Activated T-helper 1 cell treated with anti-CD3 and anti-CD28 coated beads, Interleukin-12 subunit alpha, Interleukin-12 subunit beta, Interleukin-2, Interleukin-4 antibody, amounts not matched to agents 30 ng/mL and 10 ng/mL and 1 ng/mL, durations not matched to agents 14 hours and 24 hours and 36 hours (primary cell): ENCODE results near the gene CZIB. TPM values are rescaled to one million over a fixed set of nuclear protein-coding genes. Genes with fewer than 3 reads are reported as not detected.

ENCODE experiments used
- DNase-seq: peaks from one replicate; pipeline ENCODE4 v3.0.0; 2021; ENCODE audit warnings: low spot score
- H3K27ac Mint-ChIP-seq: one replicate; pipeline ENCODE4 v1.8.0; 2021; ENCODE audit warnings: mild to moderate bottlenecking, mixed read lengths
- H3K27me3 Mint-ChIP-seq: one replicate; pipeline ENCODE4 v1.8.0; 2022; ENCODE audit warnings: mild to moderate bottlenecking, moderate library complexity, mixed read lengths; ENCODE audit not compliant: insufficient read depth
- H3K36me3 Mint-ChIP-seq: one replicate; pipeline ENCODE4 v1.8.0; 2021; ENCODE audit warnings: low read depth, mixed read lengths
- H3K4me1 Mint-ChIP-seq: one replicate; pipeline ENCODE4 v1.8.0; 2021; ENCODE audit warnings: low read depth, mixed read lengths
- H3K4me3 Mint-ChIP-seq: one replicate; pipeline ENCODE4 v1.8.0; 2021; ENCODE audit warnings: mild to moderate bottlenecking, moderate library complexity, mixed read lengths
- H3K9me3 Mint-ChIP-seq: one replicate; pipeline ENCODE4 v1.8.0; 2021; ENCODE audit warnings: mixed read lengths
- intact Hi-C: fragments of 100-400 bp; cut with micrococcal nuclease; formaldehyde crosslinking; loops from one replicate; pipeline ENCODE4 v1.15.1; 2024
- total RNA-seq: library from RNA; stranded (reverse); gene quantifications from 2 replicates; pipeline ENCODE4 v1.2.3, GENCODE V29; 2022

The CZIB gene
- total RNA-seq, 1 donor from 2014 or later, result 43.6 TPM

DNA sequence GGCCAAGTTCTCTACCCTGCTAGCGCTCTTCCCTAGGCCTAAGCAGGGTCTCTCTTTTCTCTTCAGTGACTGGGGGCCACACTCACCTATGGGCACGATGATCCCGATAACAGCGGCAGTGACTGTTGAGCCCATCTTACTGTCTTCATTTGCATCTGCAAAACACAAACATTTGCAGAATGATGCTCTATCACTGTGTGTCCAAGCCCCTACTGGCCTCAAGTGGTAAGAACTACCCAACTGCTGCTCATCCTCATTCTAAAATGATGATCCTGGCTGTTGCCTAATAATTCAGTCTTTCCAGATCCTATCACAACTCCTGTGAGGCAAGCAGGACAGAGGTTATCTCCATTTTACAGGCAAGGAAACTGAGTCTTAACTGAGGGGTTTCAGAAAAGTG is 34.6 kb upstream of the CZIB start:
- DNase-seq, result no peak
- no peaks in the 10 kb centered on the region for H3K4me1 Mint-ChIP-seq
- intact Hi-C loops, result no loop called here
- H3K4me3 Mint-ChIP-seq, result no peak overlapping the region
- no peaks in the 10 kb centered on the region for H3K9me3 Mint-ChIP-seq
- H3K36me3 Mint-ChIP-seq, result peaks cover 52% of the 10 kb centered on the region
- no peaks in the 10 kb centered on the region for H3K27me3 Mint-ChIP-seq
- H3K27ac Mint-ChIP-seq, result no peak overlapping the region

DNA sequence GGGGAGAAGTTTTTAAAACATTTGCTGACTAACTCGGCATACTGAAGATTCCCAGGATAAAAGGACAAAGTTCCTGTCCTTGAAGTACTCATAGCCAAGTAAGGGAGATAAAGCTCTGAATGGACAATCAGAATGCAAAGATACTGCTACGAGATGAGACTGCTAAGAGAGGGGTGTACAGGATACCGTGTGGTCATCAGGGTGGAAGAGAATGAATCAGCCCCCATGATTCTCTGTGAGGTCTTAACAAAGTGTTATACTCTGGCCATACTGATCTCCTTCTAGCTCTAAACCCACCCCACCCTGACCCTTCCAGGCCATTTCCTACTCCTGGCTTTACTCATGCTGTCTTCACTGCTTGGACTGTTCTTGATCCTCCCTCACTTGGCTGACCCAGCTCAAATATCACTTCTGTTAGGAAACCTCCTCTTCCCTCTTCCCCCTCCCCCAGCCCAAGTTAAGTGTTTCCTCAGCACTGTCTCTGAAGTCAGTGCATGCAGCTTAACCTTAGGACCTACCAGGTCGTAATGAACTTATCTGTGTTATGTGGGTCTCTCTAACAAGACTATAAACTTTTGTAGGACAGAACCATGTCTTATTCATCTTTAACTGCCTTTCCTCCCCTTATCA is 33.7 kb upstream of the CZIB start:
- no peaks in the 10 kb centered on the region for H3K9me3 Mint-ChIP-seq
- H3K27ac Mint-ChIP-seq, result no peak overlapping the region
- no peak for DNase-seq
- peaks cover 53% of the 10 kb centered on the region for H3K36me3 Mint-ChIP-seq
- no peak overlapping the region for H3K4me3 Mint-ChIP-seq
- intact Hi-C loops, result no loop called here
- H3K27me3 Mint-ChIP-seq, result no peaks in the 10 kb centered on the region
- H3K4me1 Mint-ChIP-seq, result no peaks in the 10 kb centered on the region

DNA sequence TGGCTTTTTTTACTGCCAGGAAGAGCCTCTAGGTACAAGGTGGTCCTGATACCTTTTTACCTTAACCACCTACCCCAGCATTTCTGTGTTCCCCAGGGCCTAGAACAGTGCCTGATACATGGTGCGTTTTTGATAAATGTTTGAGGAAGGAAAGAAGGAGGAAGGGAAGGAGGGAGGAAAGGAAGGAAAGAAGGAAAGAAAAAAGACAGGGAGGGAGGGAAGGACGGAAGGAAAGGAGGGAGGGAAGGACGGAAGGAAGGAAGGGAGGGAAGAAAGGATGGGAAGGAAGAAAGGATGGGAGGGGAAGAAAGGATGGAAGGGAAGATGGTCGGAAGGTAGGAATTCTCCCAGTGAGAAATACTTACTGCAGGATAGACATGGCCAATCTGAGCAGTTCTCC is 29.9 kb upstream of the CZIB start:
- Mint-ChIP-seq H3K27me3 (no peaks in the 10 kb centered on the region), H3K4me1 (no peaks in the 10 kb centered on the region), H3K27ac (no peak overlapping the region), H3K9me3 (no peaks in the 10 kb centered on the region), H3K36me3 (peaks cover 55% of the 10 kb centered on the region), H3K4me3 (no peak overlapping the region)
- DNase-seq, result no peak
- intact Hi-C loops, result no loop called here

DNA sequence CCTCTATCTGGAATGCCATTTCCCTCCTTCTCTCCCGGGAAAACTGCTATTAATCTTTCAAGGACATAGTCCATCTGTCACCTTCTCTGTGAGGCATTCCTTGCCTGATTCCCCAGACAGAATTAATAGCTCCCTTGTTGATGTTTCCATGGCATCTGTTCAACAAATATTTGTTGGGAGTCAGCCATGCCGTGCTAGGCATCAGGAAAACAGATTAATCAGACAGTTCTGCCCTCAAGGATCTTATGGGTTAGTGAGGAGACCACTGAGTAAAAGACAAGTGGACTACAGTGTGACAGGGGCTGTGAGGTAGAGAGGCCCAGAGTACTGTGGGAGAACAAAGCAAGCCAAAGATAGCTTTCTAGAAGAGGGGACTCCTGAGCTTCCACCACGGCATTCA is 29.3 kb upstream of the CZIB start:
- Mint-ChIP-seq H3K4me1 (no peaks in the 10 kb centered on the region), H3K4me3 (no peak overlapping the region), H3K27me3 (no peaks in the 10 kb centered on the region), H3K36me3 (peaks cover 58% of the 10 kb centered on the region), H3K27ac (no peak overlapping the region), H3K9me3 (no peaks in the 10 kb centered on the region)
- DNase-seq, result no peak
- intact Hi-C loops, result no loop called here

DNA sequence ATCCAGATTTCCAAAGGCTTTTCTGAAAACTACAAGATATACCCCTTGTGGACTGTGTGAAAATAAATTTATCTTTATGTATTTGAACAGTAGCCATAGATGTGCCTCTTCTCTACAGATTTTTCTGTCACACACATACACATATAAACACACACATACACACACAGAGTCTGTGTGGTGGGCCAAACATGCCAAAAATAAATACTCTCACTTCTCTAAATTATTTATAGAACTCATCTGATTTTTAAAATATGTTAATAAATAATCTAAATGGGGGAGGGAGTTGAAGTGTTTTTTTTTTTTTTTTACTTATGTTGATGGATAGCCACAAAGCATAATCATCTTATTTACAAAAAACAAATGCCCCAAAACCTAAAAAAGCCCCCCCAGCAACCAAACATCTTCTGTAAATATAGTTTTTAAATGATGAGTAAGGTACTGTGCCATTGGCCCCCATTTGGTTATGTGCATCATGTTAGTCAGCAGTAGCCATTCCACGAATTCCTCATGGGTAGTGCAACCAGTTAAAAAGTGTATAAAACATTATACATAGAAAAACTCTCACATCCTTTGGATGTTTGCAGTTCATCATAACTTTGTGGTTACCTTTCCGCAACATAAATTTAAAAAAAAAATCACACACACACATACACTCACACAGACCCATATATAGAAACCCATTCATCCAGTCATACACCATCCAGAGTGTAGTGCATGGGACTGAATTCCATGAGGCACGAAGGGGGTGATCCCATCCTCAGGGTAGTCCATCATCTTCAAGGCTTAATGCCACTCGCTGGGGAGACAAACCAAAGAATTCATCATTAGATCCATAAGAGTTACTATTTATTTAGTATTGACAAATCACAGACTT is 26.1 kb upstream of the CZIB start:
- Mint-ChIP-seq H3K9me3 (no peaks in the 10 kb centered on the region), H3K4me3 (no peak overlapping the region), H3K27ac (no peak overlapping the region), H3K27me3 (no peaks in the 10 kb centered on the region), H3K36me3 (peaks cover 54% of the 10 kb centered on the region), H3K4me1 (no peaks in the 10 kb centered on the region)
- no peak for DNase-seq
- intact Hi-C loops, result no loop called here

DNA sequence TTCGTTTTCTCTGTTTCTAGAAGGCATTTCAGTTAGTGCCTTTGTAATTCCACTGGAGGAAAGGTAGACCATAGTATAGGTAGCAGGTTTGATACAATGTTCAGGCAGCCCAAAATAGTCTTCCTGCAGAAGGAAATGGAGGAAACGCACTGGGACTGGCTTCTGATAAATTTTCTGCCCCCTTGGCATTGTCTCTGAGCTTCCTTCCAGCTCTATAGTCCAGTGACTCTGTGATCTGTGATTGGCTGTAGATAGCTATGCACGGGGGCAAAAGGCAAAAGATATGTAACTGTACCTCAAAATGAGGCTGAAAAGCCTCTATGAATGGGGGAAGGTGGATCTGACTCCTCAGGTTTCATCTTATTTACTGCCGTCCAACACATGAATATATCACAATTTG is 23.7 kb upstream of the CZIB start:
- no peak overlapping the region for H3K4me3 Mint-ChIP-seq

DNA sequence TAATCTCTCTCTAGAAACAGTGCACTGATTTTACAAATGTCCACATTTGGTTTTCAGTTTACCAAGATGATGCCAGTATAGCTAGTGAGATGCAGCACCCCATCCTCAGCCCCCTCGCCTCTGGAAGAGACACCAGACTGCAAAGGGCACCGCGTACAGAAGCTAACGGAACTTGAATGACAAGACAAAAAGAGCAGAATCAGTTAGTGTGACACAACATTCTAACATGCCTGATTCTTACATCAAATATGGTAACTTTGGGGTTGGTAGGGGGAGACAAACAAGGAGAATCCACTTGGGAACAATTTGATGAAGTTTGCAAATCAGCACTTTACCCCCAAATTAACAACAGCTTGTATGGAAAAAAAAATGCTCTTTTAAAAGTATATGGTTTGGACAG is 21.9 kb upstream of the CZIB start:
- intact Hi-C loops, result no loop called here
- Mint-ChIP-seq H3K9me3 (no peaks in the 10 kb centered on the region), H3K36me3 (peaks cover 32% of the 10 kb centered on the region), H3K27me3 (no peaks in the 10 kb centered on the region), H3K4me1 (peaks cover 15% of the 10 kb centered on the region), H3K4me3 (no peak overlapping the region), H3K27ac (no peak overlapping the region)
- no peak for DNase-seq

More for the DNA sequence above, 23.7 kb upstream of the CZIB start:
- H3K36me3 Mint-ChIP-seq, result peaks cover 37% of the 10 kb centered on the region
- intact Hi-C loops, result no loop called here
- H3K9me3 Mint-ChIP-seq, result no peaks in the 10 kb centered on the region
- H3K27me3 Mint-ChIP-seq, result no peaks in the 10 kb centered on the region
- no peak overlapping the region for H3K27ac Mint-ChIP-seq
- peaks cover under 1% of the 10 kb centered on the region for H3K4me1 Mint-ChIP-seq
- DNase-seq, result no peak

DNA sequence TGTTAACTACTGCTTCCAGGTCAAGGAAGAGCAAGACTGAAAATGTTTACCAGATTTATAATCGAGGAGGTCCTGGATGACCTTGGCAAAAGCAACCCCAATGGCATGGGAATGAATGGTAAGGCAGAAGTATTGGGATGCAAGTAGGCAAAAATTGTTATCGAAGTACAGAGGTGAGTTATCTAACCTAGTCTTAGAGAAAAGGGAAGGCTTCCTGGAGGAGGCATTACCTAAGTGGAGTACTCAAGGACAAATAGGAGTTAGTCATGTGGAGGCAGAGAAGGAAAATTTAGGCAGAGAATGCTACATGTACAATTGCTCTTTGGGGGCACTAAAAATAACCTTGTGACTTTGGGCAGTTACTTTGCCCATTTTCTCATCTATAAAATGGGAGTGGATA is 21.4 kb upstream of the CZIB start:
- H3K27ac Mint-ChIP-seq, result no peak overlapping the region
- DNase-seq, result no peak
- no peaks in the 10 kb centered on the region for H3K9me3 Mint-ChIP-seq
- intact Hi-C loops, result no loop called here
- H3K4me3 Mint-ChIP-seq, result no peak overlapping the region
- peaks cover 31% of the 10 kb centered on the region for H3K36me3 Mint-ChIP-seq
- peaks cover 17% of the 10 kb centered on the region for H3K4me1 Mint-ChIP-seq
- no peaks in the 10 kb centered on the region for H3K27me3 Mint-ChIP-seq

DNA sequence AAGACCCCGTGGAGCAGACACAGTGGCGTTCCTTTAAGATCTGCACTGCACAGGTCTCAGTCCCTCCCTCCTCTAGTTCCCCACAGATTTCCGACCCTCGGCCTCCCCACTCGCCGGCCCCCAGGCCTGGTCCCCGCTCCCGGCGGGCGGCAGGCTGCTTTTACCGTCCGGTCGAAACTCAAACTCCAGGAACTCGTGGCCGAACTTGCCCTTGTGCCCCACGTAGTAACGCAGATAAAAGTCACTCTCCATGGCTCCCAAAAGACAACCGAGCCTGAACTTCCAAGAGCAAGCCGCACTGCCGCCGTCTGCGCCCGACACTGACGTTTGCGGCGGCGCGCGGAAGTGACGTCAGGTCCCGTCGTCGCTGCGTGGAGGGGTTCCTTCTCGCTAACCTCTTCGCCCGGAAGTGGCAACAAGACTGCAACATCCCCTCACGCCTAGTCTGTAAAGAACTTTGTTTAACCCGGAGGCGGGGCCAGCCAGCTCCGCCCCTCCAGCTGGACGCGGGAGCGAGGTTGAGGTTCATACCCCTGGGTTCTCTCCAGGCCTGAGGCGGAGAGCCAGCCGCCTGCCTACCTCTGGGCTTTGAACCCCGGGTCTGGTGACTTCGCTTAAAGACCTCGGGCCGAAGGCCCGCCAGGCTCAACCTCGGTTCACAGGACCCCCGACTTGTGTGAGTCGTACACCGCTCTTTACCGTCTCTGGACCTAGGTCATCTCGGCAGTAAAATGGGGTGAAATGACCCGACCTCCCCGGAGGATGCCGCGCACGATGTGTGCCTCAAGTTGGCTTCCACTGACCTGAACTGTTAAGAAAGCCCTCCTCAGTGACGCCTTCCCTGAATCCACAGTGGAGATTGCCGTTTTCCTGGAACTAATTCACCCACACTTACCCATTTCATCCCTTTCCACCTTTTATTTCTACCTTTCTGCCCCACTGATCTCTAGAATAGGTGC is 18.0 kb upstream of the CZIB start, which contains the start of gene MAGOH:
MAGOH (minus strand) TSS at position 322 of the 959 bp plus-strand sequence; CDS start at position 252, 70 bp downstream.
- Mint-ChIP-seq H3K9me3 (no peaks in the 10 kb centered on the region), H3K4me3 (peak within 1 kb of the TSS; percentile 97), H3K27ac (peak within 1 kb of the TSS; percentile 98), H3K27me3 (no peaks in the 10 kb centered on the region), H3K36me3 (peaks cover 27% of the 10 kb centered on the region), H3K4me1 (peaks cover 28% of the 10 kb centered on the region)
- intact Hi-C loops, result loop anchor here (1.0 to 5.0 kb wide), 9 partner anchors 18 to 1526 kb away; partner anchors contain the start of genes BTF3L4, CC2D1B, CPT2 and CZIB
- DNase-seq, result peak; percentile 93

DNA sequence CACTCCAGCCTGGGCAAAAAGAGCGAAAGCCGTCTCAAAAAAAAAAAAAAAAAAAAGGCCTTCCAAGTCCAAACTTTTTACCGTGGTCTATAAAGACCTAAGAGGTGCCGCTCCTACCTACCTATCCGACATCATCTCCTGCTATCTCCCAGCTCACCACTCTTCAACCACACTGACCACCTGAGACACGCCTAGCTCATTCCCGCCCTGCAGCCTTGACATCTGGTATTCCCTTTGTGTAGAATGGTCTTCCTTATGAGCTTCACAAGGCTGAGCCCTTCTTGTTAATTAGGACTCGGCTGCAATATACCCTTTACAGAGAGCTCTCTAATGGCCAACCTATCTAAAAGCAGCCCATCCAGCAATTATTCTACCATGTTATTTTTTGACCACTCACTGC is 17.2 kb upstream of the CZIB start:
- H3K36me3 Mint-ChIP-seq, result peaks cover 31% of the 10 kb centered on the region
- intact Hi-C loops, result loop anchor here (1.0 to 5.0 kb wide), 9 partner anchors 17 to 1527 kb away; partner anchors contain the start of genes BTF3L4, CC2D1B, CPT2 and CZIB
- no peaks in the 10 kb centered on the region for H3K9me3 Mint-ChIP-seq
- H3K4me1 Mint-ChIP-seq, result peaks cover 28% of the 10 kb centered on the region
- H3K27me3 Mint-ChIP-seq, result no peaks in the 10 kb centered on the region
- peak overlapping the region; percentile 98 for H3K27ac Mint-ChIP-seq
- H3K4me3 Mint-ChIP-seq, result peak overlapping the region; percentile 97
- DNase-seq, result no peak

DNA sequence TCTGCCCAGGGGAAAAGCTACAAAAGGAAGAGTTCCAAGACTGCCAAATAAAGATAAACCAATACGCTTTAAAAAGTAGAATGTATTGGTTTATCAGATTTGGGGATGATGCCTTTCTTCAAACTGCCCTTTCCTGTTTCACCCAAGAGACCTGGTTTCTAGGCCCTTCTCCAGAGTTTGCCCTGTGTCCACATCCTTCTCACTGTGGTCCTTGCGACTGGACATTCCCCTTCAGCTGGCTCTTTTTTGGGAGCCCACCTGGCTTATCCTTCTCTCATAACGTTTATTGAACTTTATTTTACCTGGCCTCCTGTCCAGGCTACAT is 490 bp upstream of the CZIB start:
- intact Hi-C loops, result loop anchor here (1.0 to 5.0 kb wide), 8 partner anchors 17 to 1496 kb away; partner anchors contain the start of genes CPT2, MAGOH, NDC1 and ORC1
- DNase-seq, result no peak
- Mint-ChIP-seq H3K27me3 (peaks cover 2% of the 10 kb centered on the region), H3K36me3 (peaks cover 5% of the 10 kb centered on the region), H3K27ac (peak overlapping the region; percentile 97), H3K4me3 (peak overlapping the region; percentile 90), H3K4me1 (peaks cover 30% of the 10 kb centered on the region), H3K9me3 (no peaks in the 10 kb centered on the region)

DNA sequence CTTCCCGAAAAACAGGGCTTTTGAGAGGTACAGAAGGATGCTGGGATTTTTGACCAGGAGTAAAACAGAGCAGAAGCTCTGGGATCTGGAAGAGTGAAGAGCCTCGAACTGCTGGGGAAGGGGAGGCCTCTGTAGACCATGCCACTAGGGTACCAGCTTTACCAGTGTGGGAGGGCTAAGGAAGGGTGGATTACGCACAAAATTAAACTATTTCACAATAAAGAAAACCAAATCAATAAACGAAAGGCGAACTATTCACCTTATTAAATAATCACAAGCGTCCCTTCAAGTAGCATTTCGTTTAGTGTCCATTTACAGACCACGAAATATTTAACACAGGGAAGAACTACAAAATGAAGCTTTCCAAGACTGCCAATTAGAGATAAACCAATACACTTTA is 723 bp downstream of the CZIB start:
- no peak for DNase-seq
- Mint-ChIP-seq H3K9me3 (no peaks in the 10 kb centered on the region), H3K27me3 (peaks cover 2% of the 10 kb centered on the region), H3K4me1 (peaks cover 30% of the 10 kb centered on the region), H3K27ac (peak overlapping the region; percentile 97), H3K36me3 (peaks cover 7% of the 10 kb centered on the region), H3K4me3 (peak overlapping the region; percentile 90)
- intact Hi-C loops, result loop anchor here (1.0 to 5.0 kb wide), 8 partner anchors 19 to 1498 kb away; partner anchors contain the start of genes CPT2, MAGOH, NDC1 and ORC1
